ENCODE data around the gene SLC9A3. TPM values are rescaled to one million over a fixed set of nuclear protein-coding genes. Genes with fewer than 3 reads are reported as not detected.

SLC9A3 gene
- total and polyA plus RNA-seq, 12 donors = 0.53 to 1.5 (median 1.0) TPM

GRCh38 chr5:542319-543311 lies 18.4 kb upstream of the SLC9A3 start:
- ATAC-seq (no peak), DNase-seq (peak in 1 of 2 donors; percentile 8)
- intact Hi-C loops (cut with DNase I) = no loop called here

GRCh38 chr5:541539-542318 lies 17.5 kb upstream of the SLC9A3 start:
- TF ChIP-seq CTCF (IDR thresholded peaks at IDR 0.05) = no peak
- Histone ChIP-seq H3K27ac (no peak overlapping the region), H3K4me1 (peaks cover 0 to 13% (median 0%) of the 10 kb centered on the region in 9 donors), H3K4me3 (no peak overlapping the region), H3K27me3 (peaks cover 0 to 72% (median 61%) of the 10 kb centered on the region in 7 donors), H3K9me3 (peaks cover 0 to 3% (median 0%) of the 10 kb centered on the region in 11 donors), H3K36me3 (no peaks in the 10 kb centered on the region)
- ATAC-seq (no peak), DNase-seq (peak in 1 of 2 donors; percentile 8)
- intact Hi-C loops (cut with DNase I) = no loop called here
- WGBS, 2 donors = 65 to 70% methylated on average over 24 of the region's 24 CpGs

More at GRCh38 chr5:542319-543311, 18.4 kb upstream of the SLC9A3 start:
- Histone ChIP-seq H3K4me1 (peaks cover 0 to 13% (median 0%) of the 10 kb centered on the region in 9 donors), H3K27me3 (peaks cover 0 to 75% (median 67%) of the 10 kb centered on the region in 7 donors), H3K4me3 (no peak overlapping the region), H3K36me3 (no peaks in the 10 kb centered on the region), H3K9me3 (peaks cover 0 to 3% (median 0%) of the 10 kb centered on the region in 11 donors), H3K27ac (no peak overlapping the region)
- WGBS, 2 donors = 80 to 82% methylated on average over 32 of the region's 32 CpGs
- no peak for TF ChIP-seq CTCF (IDR thresholded peaks at IDR 0.05)

- 68 to 69% methylated on average over 17 of the region's 17 CpGs for WGBS, 2 donors
- H3K9me3 ChIP-seq = peaks cover 0 to 3% (median 0%) of the 10 kb centered on the region in 11 donors
- H3K27ac ChIP-seq = no peak overlapping the region
- ATAC-seq (no peak), DNase-seq (peak in 1 of 2 donors; percentile 6)
- H3K4me3 ChIP-seq = no peak overlapping the region
- TF ChIP-seq CTCF (IDR thresholded peaks at IDR 0.05) = no peak
- H3K36me3 ChIP-seq = no peaks in the 10 kb centered on the region
- peaks cover 0 to 68% (median 58%) of the 10 kb centered on the region in 7 donors for H3K27me3 ChIP-seq
- intact Hi-C loops (cut with DNase I) = no loop called here
- H3K4me1 ChIP-seq = peaks cover 0 to 13% (median 0%) of the 10 kb centered on the region in 9 donors
Observed at GRCh38 chr5:540906-541538, 16.8 kb upstream of the SLC9A3 start.

All from heart right ventricle (tissue), 16 donors.